ENCODE measurements around the gene PLB1. TPM values are rescaled to one million over a fixed set of nuclear protein-coding genes. Genes with fewer than 3 reads are reported as not detected.

Gene PLB1
- total and polyA plus RNA-seq, 9 of the 15 experiments (the other 6 are each of a cell fraction or from before 2014, with no cell fraction given): 0.01 to 0.09 (median 0.07) TPM; not detected in 2

DNA sequence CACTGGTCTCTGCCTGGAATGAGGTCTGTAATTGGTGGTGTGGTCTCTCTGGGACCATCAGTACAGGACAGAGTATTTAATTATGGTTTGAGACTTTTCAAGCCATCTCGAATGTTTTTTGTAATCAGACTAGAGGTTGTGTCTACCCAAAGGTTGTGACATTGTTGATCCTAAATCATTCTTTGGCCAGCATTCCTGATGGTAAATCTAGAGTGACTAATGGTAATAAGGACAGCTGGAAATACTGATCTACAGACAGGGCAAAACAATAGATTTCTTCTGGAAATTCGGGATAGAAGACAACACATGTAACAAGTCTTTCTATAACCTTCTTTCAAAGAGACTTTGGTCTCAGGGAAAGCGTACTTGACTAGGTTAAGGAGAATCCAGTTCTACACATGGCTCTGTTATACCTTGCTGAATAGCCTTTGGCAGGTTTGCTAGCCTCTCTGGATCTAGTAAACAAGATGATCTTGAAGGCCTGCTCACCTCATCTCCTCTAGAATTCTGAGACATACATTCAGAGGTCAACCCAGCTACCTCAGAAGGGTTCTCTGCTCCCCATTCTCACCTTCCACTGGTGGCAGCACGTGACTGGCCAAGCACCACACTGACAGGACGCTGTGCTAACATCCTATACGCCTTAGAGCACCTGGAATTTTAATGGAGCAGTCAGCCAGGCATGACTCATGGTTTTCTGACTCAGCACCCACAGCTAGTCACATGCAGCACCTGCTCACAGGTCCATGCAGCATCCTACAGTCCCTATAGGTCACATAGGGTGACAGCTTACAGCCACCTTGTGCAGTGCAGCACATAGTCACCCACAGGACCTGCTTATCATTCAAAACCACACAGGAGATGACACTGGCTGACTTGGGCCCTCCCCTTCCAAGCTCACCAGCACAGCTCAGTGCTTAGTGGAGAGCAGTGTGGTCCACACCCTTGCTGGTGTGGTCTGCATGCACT lies 12.2 kb downstream of the PLB1 start (continued):
- TF ChIP-seq, protein P1, sequence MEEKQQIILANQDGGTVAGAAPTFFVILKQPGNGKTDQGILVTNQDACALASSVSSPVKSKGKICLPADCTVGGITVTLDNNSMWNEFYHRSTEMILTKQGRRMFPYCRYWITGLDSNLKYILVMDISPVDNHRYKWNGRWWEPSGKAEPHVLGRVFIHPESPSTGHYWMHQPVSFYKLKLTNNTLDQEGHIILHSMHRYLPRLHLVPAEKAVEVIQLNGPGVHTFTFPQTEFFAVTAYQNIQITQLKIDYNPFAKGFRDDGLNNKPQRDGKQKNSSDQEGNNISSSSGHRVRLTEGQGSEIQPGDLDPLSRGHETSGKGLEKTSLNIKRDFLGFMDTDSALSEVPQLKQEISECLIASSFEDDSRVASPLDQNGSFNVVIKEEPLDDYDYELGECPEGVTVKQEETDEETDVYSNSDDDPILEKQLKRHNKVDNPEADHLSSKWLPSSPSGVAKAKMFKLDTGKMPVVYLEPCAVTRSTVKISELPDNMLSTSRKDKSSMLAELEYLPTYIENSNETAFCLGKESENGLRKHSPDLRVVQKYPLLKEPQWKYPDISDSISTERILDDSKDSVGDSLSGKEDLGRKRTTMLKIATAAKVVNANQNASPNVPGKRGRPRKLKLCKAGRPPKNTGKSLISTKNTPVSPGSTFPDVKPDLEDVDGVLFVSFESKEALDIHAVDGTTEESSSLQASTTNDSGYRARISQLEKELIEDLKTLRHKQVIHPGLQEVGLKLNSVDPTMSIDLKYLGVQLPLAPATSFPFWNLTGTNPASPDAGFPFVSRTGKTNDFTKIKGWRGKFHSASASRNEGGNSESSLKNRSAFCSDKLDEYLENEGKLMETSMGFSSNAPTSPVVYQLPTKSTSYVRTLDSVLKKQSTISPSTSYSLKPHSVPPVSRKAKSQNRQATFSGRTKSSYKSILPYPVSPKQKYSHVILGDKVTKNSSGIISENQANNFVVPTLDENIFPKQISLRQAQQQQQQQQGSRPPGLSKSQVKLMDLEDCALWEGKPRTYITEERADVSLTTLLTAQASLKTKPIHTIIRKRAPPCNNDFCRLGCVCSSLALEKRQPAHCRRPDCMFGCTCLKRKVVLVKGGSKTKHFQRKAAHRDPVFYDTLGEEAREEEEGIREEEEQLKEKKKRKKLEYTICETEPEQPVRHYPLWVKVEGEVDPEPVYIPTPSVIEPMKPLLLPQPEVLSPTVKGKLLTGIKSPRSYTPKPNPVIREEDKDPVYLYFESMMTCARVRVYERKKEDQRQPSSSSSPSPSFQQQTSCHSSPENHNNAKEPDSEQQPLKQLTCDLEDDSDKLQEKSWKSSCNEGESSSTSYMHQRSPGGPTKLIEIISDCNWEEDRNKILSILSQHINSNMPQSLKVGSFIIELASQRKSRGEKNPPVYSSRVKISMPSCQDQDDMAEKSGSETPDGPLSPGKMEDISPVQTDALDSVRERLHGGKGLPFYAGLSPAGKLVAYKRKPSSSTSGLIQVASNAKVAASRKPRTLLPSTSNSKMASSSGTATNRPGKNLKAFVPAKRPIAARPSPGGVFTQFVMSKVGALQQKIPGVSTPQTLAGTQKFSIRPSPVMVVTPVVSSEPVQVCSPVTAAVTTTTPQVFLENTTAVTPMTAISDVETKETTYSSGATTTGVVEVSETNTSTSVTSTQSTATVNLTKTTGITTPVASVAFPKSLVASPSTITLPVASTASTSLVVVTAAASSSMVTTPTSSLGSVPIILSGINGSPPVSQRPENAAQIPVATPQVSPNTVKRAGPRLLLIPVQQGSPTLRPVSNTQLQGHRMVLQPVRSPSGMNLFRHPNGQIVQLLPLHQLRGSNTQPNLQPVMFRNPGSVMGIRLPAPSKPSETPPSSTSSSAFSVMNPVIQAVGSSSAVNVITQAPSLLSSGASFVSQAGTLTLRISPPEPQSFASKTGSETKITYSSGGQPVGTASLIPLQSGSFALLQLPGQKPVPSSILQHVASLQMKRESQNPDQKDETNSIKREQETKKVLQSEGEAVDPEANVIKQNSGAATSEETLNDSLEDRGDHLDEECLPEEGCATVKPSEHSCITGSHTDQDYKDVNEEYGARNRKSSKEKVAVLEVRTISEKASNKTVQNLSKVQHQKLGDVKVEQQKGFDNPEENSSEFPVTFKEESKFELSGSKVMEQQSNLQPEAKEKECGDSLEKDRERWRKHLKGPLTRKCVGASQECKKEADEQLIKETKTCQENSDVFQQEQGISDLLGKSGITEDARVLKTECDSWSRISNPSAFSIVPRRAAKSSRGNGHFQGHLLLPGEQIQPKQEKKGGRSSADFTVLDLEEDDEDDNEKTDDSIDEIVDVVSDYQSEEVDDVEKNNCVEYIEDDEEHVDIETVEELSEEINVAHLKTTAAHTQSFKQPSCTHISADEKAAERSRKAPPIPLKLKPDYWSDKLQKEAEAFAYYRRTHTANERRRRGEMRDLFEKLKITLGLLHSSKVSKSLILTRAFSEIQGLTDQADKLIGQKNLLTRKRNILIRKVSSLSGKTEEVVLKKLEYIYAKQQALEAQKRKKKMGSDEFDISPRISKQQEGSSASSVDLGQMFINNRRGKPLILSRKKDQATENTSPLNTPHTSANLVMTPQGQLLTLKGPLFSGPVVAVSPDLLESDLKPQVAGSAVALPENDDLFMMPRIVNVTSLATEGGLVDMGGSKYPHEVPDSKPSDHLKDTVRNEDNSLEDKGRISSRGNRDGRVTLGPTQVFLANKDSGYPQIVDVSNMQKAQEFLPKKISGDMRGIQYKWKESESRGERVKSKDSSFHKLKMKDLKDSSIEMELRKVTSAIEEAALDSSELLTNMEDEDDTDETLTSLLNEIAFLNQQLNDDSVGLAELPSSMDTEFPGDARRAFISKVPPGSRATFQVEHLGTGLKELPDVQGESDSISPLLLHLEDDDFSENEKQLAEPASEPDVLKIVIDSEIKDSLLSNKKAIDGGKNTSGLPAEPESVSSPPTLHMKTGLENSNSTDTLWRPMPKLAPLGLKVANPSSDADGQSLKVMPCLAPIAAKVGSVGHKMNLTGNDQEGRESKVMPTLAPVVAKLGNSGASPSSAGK (IDR thresholded peaks at IDR 0.05): peak; percentile 24; the same call in 1 of the 2 replicates
- TF ChIP-seq, protein P2, sequence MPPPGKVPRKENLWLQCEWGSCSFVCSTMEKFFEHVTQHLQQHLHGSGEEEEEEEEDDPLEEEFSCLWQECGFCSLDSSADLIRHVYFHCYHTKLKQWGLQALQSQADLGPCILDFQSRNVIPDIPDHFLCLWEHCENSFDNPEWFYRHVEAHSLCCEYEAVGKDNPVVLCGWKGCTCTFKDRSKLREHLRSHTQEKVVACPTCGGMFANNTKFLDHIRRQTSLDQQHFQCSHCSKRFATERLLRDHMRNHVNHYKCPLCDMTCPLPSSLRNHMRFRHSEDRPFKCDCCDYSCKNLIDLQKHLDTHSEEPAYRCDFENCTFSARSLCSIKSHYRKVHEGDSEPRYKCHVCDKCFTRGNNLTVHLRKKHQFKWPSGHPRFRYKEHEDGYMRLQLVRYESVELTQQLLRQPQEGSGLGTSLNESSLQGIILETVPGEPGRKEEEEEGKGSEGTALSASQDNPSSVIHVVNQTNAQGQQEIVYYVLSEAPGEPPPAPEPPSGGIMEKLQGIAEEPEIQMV (tag; conservative IDR thresholded peaks at IDR 0.05; ENCODE audit: low read depth): 0 out of 2 replicates have a peak, but pooled peaks have one; percentile 45
- TF ChIP-seq, protein P3, sequence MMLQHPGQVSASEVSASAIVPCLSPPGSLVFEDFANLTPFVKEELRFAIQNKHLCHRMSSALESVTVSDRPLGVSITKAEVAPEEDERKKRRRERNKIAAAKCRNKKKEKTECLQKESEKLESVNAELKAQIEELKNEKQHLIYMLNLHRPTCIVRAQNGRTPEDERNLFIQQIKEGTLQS (IDR thresholded peaks at IDR 0.05): peak; percentile 90
- TF ChIP-seq, protein P3 (CRISPR knock-in tag; conservative IDR thresholded peaks at IDR 0.05): no peak
- TF ChIP-seq, protein P4, sequence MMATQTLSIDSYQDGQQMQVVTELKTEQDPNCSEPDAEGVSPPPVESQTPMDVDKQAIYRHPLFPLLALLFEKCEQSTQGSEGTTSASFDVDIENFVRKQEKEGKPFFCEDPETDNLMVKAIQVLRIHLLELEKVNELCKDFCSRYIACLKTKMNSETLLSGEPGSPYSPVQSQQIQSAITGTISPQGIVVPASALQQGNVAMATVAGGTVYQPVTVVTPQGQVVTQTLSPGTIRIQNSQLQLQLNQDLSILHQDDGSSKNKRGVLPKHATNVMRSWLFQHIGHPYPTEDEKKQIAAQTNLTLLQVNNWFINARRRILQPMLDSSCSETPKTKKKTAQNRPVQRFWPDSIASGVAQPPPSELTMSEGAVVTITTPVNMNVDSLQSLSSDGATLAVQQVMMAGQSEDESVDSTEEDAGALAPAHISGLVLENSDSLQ (IDR thresholded peaks at IDR 0.05): peak; percentile 37; the same call in 1 of the 2 replicates
- TF ChIP-seq TRIM24 (IDR thresholded peaks at IDR 0.05) (peak in 1 of 2 experiments; percentile 41; a peak in 2 of 4 replicates), BHLHE40 (IDR thresholded peaks at IDR 0.05; ENCODE audit: low read length) (peak; percentile 88), FOS (IDR thresholded peaks at IDR 0.05; ENCODE audit: extremely low read depth, insufficient read length) (peak; percentile 7), CTBP1 (IDR thresholded peaks at IDR 0.05; ENCODE audit: borderline replicate concordance) (peak; percentile 98), TAL1 (IDR thresholded peaks at IDR 0.05) (peak; percentile 54), MTA2 (IDR thresholded peaks at IDR 0.05; ENCODE audit: low read depth) (no peak), ESRRA (IDR thresholded peaks at IDR 0.05; ENCODE audit: borderline replicate concordance, low read depth) (peak; percentile 72; the same call in 1 of the 2 replicates)

Measured in K562 (cell line).